ENCODE data around the gene ABLIM3. TPM values are rescaled to one million over a fixed set of nuclear protein-coding genes. Genes with fewer than 3 reads are reported as not detected.
"Not testable (repeated sequence)": the region's sequence is repeated elsewhere in the genome, so short reads cannot be mapped to it uniquely, and the experiment has no call there.

ABLIM3 gene
- total RNA-seq, 1 donor from 2014 or later: 131 TPM

- intact Hi-C loops (cut with DNase I): loop anchor here (5.0 kb wide), 1 partner anchor 33 kb away; the partner anchor contains the start of gene ABLIM3
- DNase-seq (peak; percentile 87), ATAC-seq (ENCODE audit: poor library complexity) (peak; percentile 89)
These were observed 34.2 kb downstream of the ABLIM3 start for GRCh38 chr5:149175346-149176105.

GRCh38 chr5:149177339-149177843 is 36.1 kb downstream of the ABLIM3 start:
- ATAC-seq (ENCODE audit: poor library complexity): no peak
- no peak for DNase-seq
- intact Hi-C loops (cut with DNase I): loop anchor here (5.0 kb wide), 1 partner anchor 35 kb away; the partner anchor contains the start of gene ABLIM3

GRCh38 chr5:149177911-149178565 is 36.7 kb downstream of the ABLIM3 start:
- peak; percentile 46 for DNase-seq
- peak; percentile 11 for ATAC-seq (ENCODE audit: poor library complexity)
- intact Hi-C loops (cut with DNase I): loop anchor here (5.0 kb wide), 1 partner anchor 36 kb away; the partner anchor contains the start of gene ABLIM3

- intact Hi-C loops (cut with DNase I): no loop called here
- ATAC-seq (ENCODE audit: poor library complexity): no peak
- no peak for DNase-seq
These were observed 40.4 kb downstream of the ABLIM3 start for GRCh38 chr5:149181732-149182131.

- DNase-seq (no peak), ATAC-seq (ENCODE audit: poor library complexity) (no peak)
- intact Hi-C loops (cut with DNase I): no loop called here
These were observed 40.9 kb downstream of the ABLIM3 start for GRCh38 chr5:149182241-149182640.

GRCh38 chr5:149185067-149185466 is 43.8 kb downstream of the ABLIM3 start:
- no peak for ATAC-seq (ENCODE audit: poor library complexity)
- intact Hi-C loops (cut with DNase I): no loop called here
- DNase-seq: no peak

GRCh38 chr5:149186506-149186905 is 45.2 kb downstream of the ABLIM3 start:
- intact Hi-C loops (cut with DNase I): no loop called here
- DNase-seq: no peak
- ATAC-seq (ENCODE audit: poor library complexity): no peak

GRCh38 chr5:149187617-149188016 is 46.3 kb downstream of the ABLIM3 start:
- intact Hi-C loops (cut with DNase I): not testable (repeated sequence)

GRCh38 chr5:149188383-149188782 is 47.1 kb downstream of the ABLIM3 start:
- no peak for ATAC-seq (ENCODE audit: poor library complexity)
- intact Hi-C loops (cut with DNase I): no loop called here

More at GRCh38 chr5:149187617-149188016, 46.3 kb downstream of the ABLIM3 start:
- not testable (repeated sequence) for ATAC-seq (ENCODE audit: poor library complexity); DNase-seq

GRCh38 chr5:149195337-149195887 is 54.1 kb downstream of the ABLIM3 start:
- ATAC-seq (ENCODE audit: poor library complexity): peak; percentile 66
- no peak for DNase-seq
- intact Hi-C loops (cut with DNase I): no loop called here

More at GRCh38 chr5:149188383-149188782, 47.1 kb downstream of the ABLIM3 start:
- no peak for DNase-seq

- no peak for DNase-seq
- no peak for ATAC-seq (ENCODE audit: poor library complexity)
These were observed 54.7 kb downstream of the ABLIM3 start for GRCh38 chr5:149195962-149196361.

GRCh38 chr5:149198148-149198547 is 56.9 kb downstream of the ABLIM3 start:
- no peak for DNase-seq
- ATAC-seq (ENCODE audit: poor library complexity): no peak
- intact Hi-C loops (cut with DNase I): no loop called here

More at GRCh38 chr5:149195962-149196361, 54.7 kb downstream of the ABLIM3 start:
- intact Hi-C loops (cut with DNase I): no loop called here

- ATAC-seq (ENCODE audit: poor library complexity) (peak; percentile 8), DNase-seq (no peak)
- intact Hi-C loops (cut with DNase I): no loop called here
These were observed 59.1 kb downstream of the ABLIM3 start for GRCh38 chr5:149200355-149200754.

- DNase-seq (no peak), ATAC-seq (ENCODE audit: poor library complexity) (no peak)
- intact Hi-C loops (cut with DNase I): no loop called here
These were observed 59.9 kb downstream of the ABLIM3 start for GRCh38 chr5:149201121-149201637.

GRCh38 chr5:149202910-149203451 is 61.7 kb downstream of the ABLIM3 start:
- ATAC-seq (ENCODE audit: poor library complexity): no peak
- DNase-seq: no peak
- intact Hi-C loops (cut with DNase I): no loop called here

GRCh38 chr5:149203921-149204441 is 62.7 kb downstream of the ABLIM3 start:
- ATAC-seq (ENCODE audit: poor library complexity) (no peak), DNase-seq (no peak)
- intact Hi-C loops (cut with DNase I): no loop called here

GRCh38 chr5:149205625-149206523 is 64.6 kb downstream of the ABLIM3 start:
- DNase-seq (peak; percentile 65), ATAC-seq (ENCODE audit: poor library complexity) (peak; percentile 59)
- intact Hi-C loops (cut with DNase I): no loop called here
